ENCODE results near the gene NCSTN. TPM values are rescaled to one million over a fixed set of nuclear protein-coding genes. Genes with fewer than 3 reads are reported as not detected.

The NCSTN gene
- total RNA-seq, 4 donors from 2014 or later = 30.6 to 101 (median 67.3) TPM

- WGBS, 2 donors (ENCODE audit: low coverage in 1 of 2) = 60 to 71% methylated on average over 1 to 2 of the region's 2 CpGs
- in situ Hi-C loops (cut with MboI; ENCODE audit: low pct_ligation_motif_present in 1 of 4, low pct_unique_long_range_greater_than_20kb in 1 of 4, low sequenced_read_pairs in 3 of 4) (no loop called here), intact Hi-C loops (cut with DNase I; ENCODE audit: low total_unique reads) (no loop called here)
- Histone ChIP-seq H3K4me3 (no peak overlapping the region), H3K36me3 (peaks cover 0 to 12% (median 5%) of the 10 kb centered on the region in 4 donors), H3K27ac (no peak overlapping the region), H3K27me3 (no peaks in the 10 kb centered on the region), H3K4me1 (no peaks in the 10 kb centered on the region), H3K9me3 (no peaks in the 10 kb centered on the region)
- TF ChIP-seq POLR2AphosphoS5 (IDR thresholded peaks at IDR 0.05) (no peak), CTCF (IDR thresholded peaks at IDR 0.05) (no peak), EP300 (IDR thresholded peaks at IDR 0.05; ENCODE audit: low read depth) (no peak)
- DNase-seq = no peak
Observed at GRCh38 chr1:160361199-160361598, 18.0 kb downstream of the NCSTN start.

GRCh38 chr1:160361814-160362167, 18.6 kb downstream of the NCSTN start:
- 70 to 92% methylated on average over 4 of the region's 4 CpGs for WGBS, 2 donors (ENCODE audit: low coverage in 1 of 2)
- Histone ChIP-seq H3K27me3 (no peaks in the 10 kb centered on the region), H3K4me3 (no peak overlapping the region), H3K4me1 (no peaks in the 10 kb centered on the region), H3K27ac (no peak overlapping the region), H3K36me3 (peaks cover 0 to 7% (median 3%) of the 10 kb centered on the region in 4 donors), H3K9me3 (no peaks in the 10 kb centered on the region)
- DNase-seq = no peak
- in situ Hi-C loops (cut with MboI; ENCODE audit: low pct_ligation_motif_present in 1 of 4, low pct_unique_long_range_greater_than_20kb in 1 of 4, low sequenced_read_pairs in 3 of 4) = no loop called here
- TF ChIP-seq EP300 (IDR thresholded peaks at IDR 0.05; ENCODE audit: low read depth) (no peak), CTCF (IDR thresholded peaks at IDR 0.05) (no peak), POLR2AphosphoS5 (IDR thresholded peaks at IDR 0.05) (no peak), POLR2A (IDR thresholded peaks at IDR 0.05) (no peak)
- intact Hi-C loops (cut with DNase I; ENCODE audit: low total_unique reads) = no loop called here

- H3K27ac ChIP-seq = no peak overlapping the region
- TF ChIP-seq CTCF (IDR thresholded peaks at IDR 0.05) = no peak
- DNase-seq = no peak
- in situ Hi-C loops (cut with MboI; ENCODE audit: low pct_ligation_motif_present in 1 of 4, low pct_unique_long_range_greater_than_20kb in 1 of 4, low sequenced_read_pairs in 3 of 4) = no loop called here
- no peaks in the 10 kb centered on the region for H3K9me3 ChIP-seq
- intact Hi-C loops (cut with DNase I; ENCODE audit: low total_unique reads) = no loop called here
- H3K36me3 ChIP-seq = peaks cover 0 to 7% (median under 1%) of the 10 kb centered on the region in 4 donors
- no peak overlapping the region for H3K4me3 ChIP-seq
- no peaks in the 10 kb centered on the region for H3K27me3 ChIP-seq
- WGBS, 2 donors (ENCODE audit: low coverage in 1 of 2) = 72 to 85% methylated on average over 6 to 9 of the region's 9 CpGs
- no peaks in the 10 kb centered on the region for H3K4me1 ChIP-seq
Observed at GRCh38 chr1:160362168-160362957, 19.2 kb downstream of the NCSTN start.

- H3K36me3 ChIP-seq = peaks cover 0 to 7% (median 0%) of the 10 kb centered on the region in 4 donors
- intact Hi-C loops (cut with DNase I; ENCODE audit: low total_unique reads) (no loop called here), in situ Hi-C loops (cut with MboI; ENCODE audit: low pct_ligation_motif_present in 1 of 4, low pct_unique_long_range_greater_than_20kb in 1 of 4, low sequenced_read_pairs in 3 of 4) (no loop called here)
- no peak for TF ChIP-seq POLR2A (IDR thresholded peaks at IDR 0.05)
- no peak for TF ChIP-seq CTCF (IDR thresholded peaks at IDR 0.05)
- no peak for TF ChIP-seq EP300 (IDR thresholded peaks at IDR 0.05; ENCODE audit: low read depth)
- TF ChIP-seq POLR2AphosphoS5 (IDR thresholded peaks at IDR 0.05) = no peak
- DNase-seq = no peak
- no peaks in the 10 kb centered on the region for H3K4me1 ChIP-seq
- no peak overlapping the region for H3K27ac ChIP-seq
- WGBS, 2 donors (ENCODE audit: low coverage in 1 of 2) = 49 to 80% methylated on average over 1 to 5 of the region's 5 CpGs
- H3K4me3 ChIP-seq = no peak overlapping the region
- H3K9me3 ChIP-seq = no peaks in the 10 kb centered on the region
- H3K27me3 ChIP-seq = no peaks in the 10 kb centered on the region
Observed at GRCh38 chr1:160363010-160363409, 19.8 kb downstream of the NCSTN start.

All from transverse colon (tissue), 4 donors.